PC-9 (cell line): ENCODE results near the gene TBC1D22A. TPM values are rescaled to one million over a fixed set of nuclear protein-coding genes. Genes with fewer than 3 reads are reported as not detected.

Source experiments
- BruUV-seq: library from RNA; stranded (reverse); fragments of 400-500 nt; replicated peaks from 2 replicates; lab custom pipeline; 2021; lab: Mats Ljungman, UMichigan
- CTCF ChIA-PET: fragments of 300-600 bp; sonication (Branson Sonifier 250); formaldehyde crosslinking; loops from one replicate; lab custom pipeline; 2022; ENCODE audit warnings: antibody characterized with exemption; lab: Charles Lee
- POLR2A ChIA-PET: fragments of 300-600 bp; sonication (Branson Sonifier 250); formaldehyde crosslinking; loops from one replicate; lab custom pipeline; 2022; ENCODE audit warnings: antibody characterized with exemption; ENCODE audit not compliant: unreplicated experiment; lab: Charles Lee
- DNase-seq, 2 experiments: peaks; one replicate each; pipeline versions ENCODE4 v3.0.0 to v3.0.0-alpha.2; 2015 to 2022; ENCODE audit warnings: mixed read lengths in 1 of 2
- H2AFZ ChIP-seq: fragments of 200-600 bp; sonication (generic); 2 replicates; pipeline ENCODE4 v1.8.1; 2017; ENCODE audit warnings: antibody characterized with exemption
- H3F3A ChIP-seq: fragments of 200-600 bp; sonication (generic); 2 replicates; pipeline ENCODE4 v1.8.1; 2017; ENCODE audit warnings: antibody characterized with exemption, mild to moderate bottlenecking, low read depth; ENCODE audit not compliant: insufficient read depth
- H3K27ac ChIP-seq: fragments of 200-600 bp; sonication (generic); 2 replicates; pipeline ENCODE4 v1.6.1; 2016; ENCODE audit warnings: mixed run types
- H3K27me3 ChIP-seq: fragments of 200-600 bp; sonication (generic); 2 replicates; pipeline ENCODE4 v1.6.1; 2016; ENCODE audit warnings: low read depth, mixed run types; ENCODE audit not compliant: insufficient read depth
- H3K36me3 ChIP-seq: fragments of 200-600 bp; sonication (generic); 2 replicates; pipeline ENCODE4 v1.6.1; 2016; ENCODE audit warnings: low read depth, mixed run types
- H3K4me1 ChIP-seq: fragments of 200-600 bp; sonication (generic); replicated peaks from 2 replicates; pipeline ENCODE4 v1.6.1; 2016; ENCODE audit warnings: mixed run types; ENCODE audit not compliant: insufficient read depth
- H3K4me2 ChIP-seq: fragments of 200-600 bp; sonication (generic); 2 replicates; pipeline ENCODE4 v1.6.1; 2017; ENCODE audit warnings: mixed run types
- H3K4me3 ChIP-seq: fragments of 200-600 bp; sonication (generic); 2 replicates; pipeline ENCODE4 v1.6.1; 2016; ENCODE audit warnings: mixed run types
- H3K79me2 ChIP-seq: fragments of 200-600 bp; sonication (generic); 2 replicates; pipeline ENCODE4 v1.6.1; 2017; ENCODE audit warnings: low read depth, mixed run types
- H3K9me2 ChIP-seq: fragments of 200-600 bp; sonication (generic); 2 replicates; pipeline ENCODE4 v1.8.1; 2017; ENCODE audit warnings: mild to moderate bottlenecking; ENCODE audit not compliant: insufficient read depth
- H3K9me3 ChIP-seq: fragments of 200-600 bp; sonication (generic); 2 replicates; pipeline ENCODE4 v1.8.1; 2016; ENCODE audit warnings: low read depth; ENCODE audit not compliant: insufficient read depth
- H4K20me1 ChIP-seq: fragments of 200-600 bp; sonication (generic); 2 replicates; pipeline ENCODE4 v1.8.1; 2017; ENCODE audit not compliant: insufficient read depth
- EZH2 ChIP-seq: fragments of 200-600 bp; sonication (generic); IDR thresholded peaks from 2 replicates; pipeline ENCODE4 v1.8.0; 2017; ENCODE audit warnings: antibody characterized with exemption, low read depth
- intact Hi-C: fragments of 100-400 bp; cut with micrococcal nuclease; formaldehyde crosslinking; loops from one replicate; pipeline ENCODE4 v1.10.0; 2022; ENCODE audit not compliant: unreplicated experiment
- total RNA-seq: library from RNA; stranded (reverse); gene quantifications from 2 replicates; pipeline ENCODE4 v1.2.3, GENCODE V29; 2021
- TF ChIP-seq, protein P1 (sequence below): fragments of 200-600 bp; sonication (generic); conservative IDR thresholded peaks from 2 replicates; pipeline ENCODE4 v1.6.1; 2017; ENCODE audit warnings: mixed run types, antibody characterized with exemption, mild to moderate bottlenecking, moderate library complexity

Gene TBC1D22A
- total RNA-seq, 1 experiment from 2014 or later, result 40.3 TPM

DNA sequence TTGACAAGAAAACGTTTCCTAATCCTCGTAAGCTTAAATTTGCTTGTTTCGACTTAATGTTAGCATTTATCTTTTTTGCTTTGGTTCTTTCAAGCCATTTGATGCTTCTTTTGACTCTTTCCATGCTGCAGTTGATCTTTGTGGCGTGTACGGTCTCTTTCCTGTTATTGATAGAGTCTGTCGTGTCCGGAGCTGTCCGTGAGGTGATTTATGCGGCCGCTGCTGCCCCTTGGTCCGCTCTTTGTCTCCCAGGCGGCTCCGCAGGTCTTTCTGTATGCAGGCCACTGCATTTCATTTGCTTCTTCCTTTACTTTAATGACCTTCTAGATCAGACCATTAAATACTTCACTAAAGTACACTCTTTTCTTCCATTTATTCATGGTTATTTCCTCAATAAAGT lies 50.3 kb downstream of the TBC1D22A start:
- H3K4me2 ChIP-seq, result no peak overlapping the region
- CTCF ChIA-PET, result no interaction called here
- no peaks in the 10 kb centered on the region for H3K27me3 ChIP-seq
- no peaks in the 10 kb centered on the region for H3K9me3 ChIP-seq
- H3K4me1 ChIP-seq, result 0 out of 2 replicates have a peak, but pooled peaks cover 5% of the 10 kb centered on the region
- POLR2A ChIA-PET, result no interaction called here
- H4K20me1 ChIP-seq, result peaks cover 52% of the 10 kb centered on the region
- H3K79me2 ChIP-seq, result peaks cover 11% of the 10 kb centered on the region; the same call in 1 of the 2 replicates
- H2AFZ ChIP-seq, result no peak overlapping the region
- DNase-seq, result no peak
- H3F3A ChIP-seq, result no peaks in the 10 kb centered on the region
- H3K4me3 ChIP-seq, result no peak overlapping the region
- TF ChIP-seq, protein P1, sequence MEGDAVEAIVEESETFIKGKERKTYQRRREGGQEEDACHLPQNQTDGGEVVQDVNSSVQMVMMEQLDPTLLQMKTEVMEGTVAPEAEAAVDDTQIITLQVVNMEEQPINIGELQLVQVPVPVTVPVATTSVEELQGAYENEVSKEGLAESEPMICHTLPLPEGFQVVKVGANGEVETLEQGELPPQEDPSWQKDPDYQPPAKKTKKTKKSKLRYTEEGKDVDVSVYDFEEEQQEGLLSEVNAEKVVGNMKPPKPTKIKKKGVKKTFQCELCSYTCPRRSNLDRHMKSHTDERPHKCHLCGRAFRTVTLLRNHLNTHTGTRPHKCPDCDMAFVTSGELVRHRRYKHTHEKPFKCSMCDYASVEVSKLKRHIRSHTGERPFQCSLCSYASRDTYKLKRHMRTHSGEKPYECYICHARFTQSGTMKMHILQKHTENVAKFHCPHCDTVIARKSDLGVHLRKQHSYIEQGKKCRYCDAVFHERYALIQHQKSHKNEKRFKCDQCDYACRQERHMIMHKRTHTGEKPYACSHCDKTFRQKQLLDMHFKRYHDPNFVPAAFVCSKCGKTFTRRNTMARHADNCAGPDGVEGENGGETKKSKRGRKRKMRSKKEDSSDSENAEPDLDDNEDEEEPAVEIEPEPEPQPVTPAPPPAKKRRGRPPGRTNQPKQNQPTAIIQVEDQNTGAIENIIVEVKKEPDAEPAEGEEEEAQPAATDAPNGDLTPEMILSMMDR, result no peak
- no peak for TF ChIP-seq EZH2
- no peaks in the 10 kb centered on the region for H3K36me3 ChIP-seq
- no peaks in the 10 kb centered on the region for H3K9me2 ChIP-seq
- BruUV-seq, result no TSS peak
- intact Hi-C loops, result no loop called here
- H3K27ac ChIP-seq, result no peak overlapping the region

DNA sequence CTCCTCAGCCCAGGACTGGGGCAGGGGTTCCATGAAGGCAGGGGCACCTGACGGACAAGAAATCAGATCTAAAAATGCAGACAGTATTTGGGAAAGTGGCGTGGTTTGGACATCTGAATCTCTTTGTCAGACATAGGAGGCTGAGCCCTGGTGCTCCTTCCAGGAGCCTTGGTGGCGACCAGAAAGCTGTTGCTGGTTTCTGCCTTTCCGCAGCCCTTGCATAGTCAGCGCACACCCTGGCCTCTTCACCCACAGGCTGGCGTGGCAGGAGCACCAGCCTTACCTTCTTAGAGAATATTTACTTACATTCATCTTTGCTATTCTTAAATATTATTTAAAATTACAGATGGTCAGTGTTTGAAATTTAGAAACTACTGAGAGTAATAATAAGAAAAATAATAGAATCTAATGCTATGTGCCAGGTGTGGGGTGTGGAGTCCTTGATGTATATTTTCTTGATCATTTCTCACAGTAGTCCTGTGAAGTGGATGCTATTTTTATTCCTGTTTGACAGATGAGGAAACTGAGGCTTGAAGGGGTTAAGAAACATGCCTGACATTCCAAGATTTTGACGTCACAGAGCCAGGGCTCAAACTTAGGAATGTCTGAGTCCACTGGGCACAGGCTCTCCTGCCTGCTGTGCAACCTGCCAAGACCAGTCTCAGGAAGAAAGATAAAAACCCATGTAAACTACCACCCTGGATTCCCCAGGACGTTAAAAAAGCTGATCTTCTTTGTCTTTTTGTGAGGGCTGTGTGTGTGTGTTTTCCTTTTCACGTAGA lies 51.6 kb downstream of the TBC1D22A start:
- no peaks in the 10 kb centered on the region for H3K36me3 ChIP-seq
- CTCF ChIA-PET, result interaction anchor here (0.6 kb wide), 1 partner anchor 33 kb away, joined by 5 read pairs; no protein-coding TSS in a partner anchor
- no peak overlapping the region for H3K4me2 ChIP-seq
- no peak for DNase-seq
- TF ChIP-seq, protein P1, result no peak
- TF ChIP-seq EZH2, result no peak
- peaks cover 21% of the 10 kb centered on the region for H3K79me2 ChIP-seq
- H2AFZ ChIP-seq, result no peak overlapping the region
- H3K4me1 ChIP-seq, result 0 out of 2 replicates have a peak, but pooled peaks cover 5% of the 10 kb centered on the region
- no peaks in the 10 kb centered on the region for H3K27me3 ChIP-seq
- H3K4me3 ChIP-seq, result no peak overlapping the region
- no peaks in the 10 kb centered on the region for H3F3A ChIP-seq
- POLR2A ChIA-PET, result no interaction called here
- peaks cover 62% of the 10 kb centered on the region for H4K20me1 ChIP-seq
- intact Hi-C loops, result no loop called here
- no peaks in the 10 kb centered on the region for H3K9me2 ChIP-seq
- BruUV-seq, result no TSS peak
- no peak overlapping the region for H3K27ac ChIP-seq
- H3K9me3 ChIP-seq, result no peaks in the 10 kb centered on the region

DNA sequence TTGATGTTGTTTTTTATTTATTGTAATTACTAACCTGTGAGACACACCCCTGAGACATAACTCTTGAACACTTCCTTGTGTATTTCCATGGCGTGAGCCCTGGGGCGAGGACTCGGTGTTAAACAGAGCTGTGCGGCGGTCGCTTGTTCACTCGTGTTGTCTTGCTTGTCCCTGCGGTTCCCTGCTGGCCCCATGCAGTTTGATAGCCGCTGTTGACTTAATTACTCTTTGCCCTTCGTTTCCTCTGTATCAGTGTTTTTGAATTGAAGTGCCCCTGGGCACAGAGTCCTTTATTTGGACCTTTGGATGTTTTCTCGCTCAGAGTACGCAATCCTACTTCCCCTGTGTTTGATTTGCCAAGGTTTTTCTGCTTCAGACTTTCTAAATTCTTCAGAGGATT lies 52.7 kb downstream of the TBC1D22A start:
- peak in 1 of 2 experiments; percentile 33 for DNase-seq
- Histone ChIP-seq H2AFZ (no peak overlapping the region), H3F3A (no peaks in the 10 kb centered on the region), H3K9me2 (no peaks in the 10 kb centered on the region), H4K20me1 (peaks cover 70% of the 10 kb centered on the region), H3K4me1 (0 out of 2 replicates have a peak, but pooled peaks cover 5% of the 10 kb centered on the region), H3K27me3 (no peaks in the 10 kb centered on the region), H3K36me3 (no peaks in the 10 kb centered on the region), H3K79me2 (peaks cover 29% of the 10 kb centered on the region), H3K9me3 (no peaks in the 10 kb centered on the region), H3K4me2 (no peak overlapping the region), H3K27ac (no peak overlapping the region), H3K4me3 (no peak overlapping the region)
- intact Hi-C loops, result no loop called here
- ChIA-PET CTCF (no interaction called here), POLR2A (no interaction called here)
- BruUV-seq, result no TSS peak
- no peak for TF ChIP-seq EZH2
- TF ChIP-seq, protein P1, result no peak
